ENCODE measurements around the gene KIF18B.

The KIF18B gene

DNA sequence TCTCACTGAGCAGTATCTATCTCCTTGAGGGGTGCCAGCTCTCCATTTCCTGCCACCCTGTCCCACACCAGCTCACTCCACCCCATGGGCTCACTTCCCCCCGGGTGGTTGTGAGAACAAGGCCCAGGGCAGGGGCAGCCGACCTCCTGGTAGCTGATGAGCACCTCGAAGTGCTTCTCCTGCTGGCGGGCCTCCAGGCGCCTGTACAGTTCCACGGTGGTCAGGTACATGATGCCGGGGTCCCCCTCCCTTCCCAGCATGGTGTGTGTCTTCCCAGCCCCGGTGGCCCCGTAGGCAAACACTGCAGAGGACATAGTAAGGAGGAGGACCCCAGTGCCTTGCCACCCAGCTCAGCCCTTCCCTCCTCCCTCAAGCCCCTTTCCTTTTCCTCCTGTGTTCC lies 12.5 kb downstream of the KIF18B start:
- no peak for DNase-seq (ENCODE audit: low read depth)

DNA sequence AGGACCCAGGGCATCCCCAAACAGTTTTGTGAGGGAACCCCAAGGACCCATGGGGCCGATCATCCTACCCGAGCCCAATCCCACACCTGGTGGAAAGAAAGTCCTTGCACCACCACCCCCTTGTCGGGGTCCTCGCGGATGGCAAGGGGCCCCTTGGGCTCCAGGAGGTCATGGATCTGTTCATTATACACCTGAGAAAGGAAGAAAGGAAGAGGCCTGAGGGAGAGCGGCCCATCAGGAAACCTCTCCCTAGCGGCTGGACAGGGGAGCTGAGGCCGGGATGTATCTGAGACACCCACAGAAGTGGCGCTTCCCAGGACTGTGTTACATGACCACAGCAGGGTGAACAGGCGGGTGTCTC lies 12.8 kb downstream of the KIF18B start:
- DNase-seq (ENCODE audit: low read depth), result no peak

DNA sequence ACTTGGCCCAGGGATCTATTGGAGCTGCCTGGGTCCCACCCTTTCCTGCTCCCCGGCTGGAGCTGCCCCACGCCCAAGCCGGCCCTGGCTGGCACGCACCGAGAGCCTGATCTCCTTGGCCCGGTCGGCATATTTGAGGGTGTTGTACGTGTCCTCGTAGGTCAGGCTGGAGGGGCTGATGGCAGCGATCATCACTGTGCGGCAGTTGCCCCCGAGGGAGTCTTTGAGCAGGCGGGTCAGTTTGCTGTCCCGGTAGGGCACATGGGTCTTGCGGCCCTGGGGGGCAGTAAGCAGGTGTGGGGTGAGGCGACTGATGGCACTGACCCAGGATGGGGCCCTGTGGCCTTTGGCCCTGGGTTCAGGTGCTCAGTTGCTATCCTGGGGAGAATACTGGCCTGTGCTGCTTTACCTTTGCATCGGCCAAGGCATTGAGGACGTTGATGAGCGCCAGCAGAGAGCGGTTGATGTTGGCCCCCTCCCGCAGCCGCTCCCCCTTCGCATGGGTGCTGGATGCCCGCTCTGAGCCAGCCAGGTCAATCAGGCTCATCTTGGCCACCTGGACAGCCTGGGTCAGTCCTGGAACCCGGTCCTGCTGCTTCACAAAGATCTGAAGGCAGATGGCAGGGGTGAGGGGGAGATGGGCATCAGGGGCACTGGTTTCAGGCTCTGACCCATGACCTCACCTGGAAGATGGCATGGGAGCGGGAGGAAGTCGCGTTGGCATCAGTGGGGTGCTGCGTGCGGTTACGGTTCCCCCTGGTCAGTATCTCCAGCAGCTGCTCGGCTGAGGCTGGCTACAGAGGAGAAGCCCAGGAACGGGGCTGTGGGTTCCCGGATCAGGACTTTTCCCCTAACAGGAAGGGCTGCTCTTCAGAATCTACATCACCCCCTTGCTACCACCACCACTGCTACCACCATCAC lies 13.5 kb downstream of the KIF18B start:
- no peak for DNase-seq (ENCODE audit: low read depth)

DNA sequence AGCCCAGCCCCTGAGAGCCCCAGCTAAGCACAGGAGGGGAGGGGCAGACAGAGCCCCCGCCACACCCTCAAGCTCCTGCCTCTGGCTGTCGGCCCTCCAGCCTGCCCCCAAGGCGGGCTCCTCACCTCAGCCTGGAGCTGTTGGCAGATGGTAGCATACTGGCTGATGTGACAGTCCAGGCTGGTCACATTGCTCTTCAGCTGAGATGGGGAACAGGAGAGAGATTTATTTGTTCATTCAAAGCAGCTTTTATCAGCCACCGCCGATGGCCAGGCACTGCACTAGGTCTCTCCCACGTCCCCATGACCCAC lies 14.8 kb downstream of the KIF18B start:
- DNase-seq (ENCODE audit: low read depth), result no peak

DNA sequence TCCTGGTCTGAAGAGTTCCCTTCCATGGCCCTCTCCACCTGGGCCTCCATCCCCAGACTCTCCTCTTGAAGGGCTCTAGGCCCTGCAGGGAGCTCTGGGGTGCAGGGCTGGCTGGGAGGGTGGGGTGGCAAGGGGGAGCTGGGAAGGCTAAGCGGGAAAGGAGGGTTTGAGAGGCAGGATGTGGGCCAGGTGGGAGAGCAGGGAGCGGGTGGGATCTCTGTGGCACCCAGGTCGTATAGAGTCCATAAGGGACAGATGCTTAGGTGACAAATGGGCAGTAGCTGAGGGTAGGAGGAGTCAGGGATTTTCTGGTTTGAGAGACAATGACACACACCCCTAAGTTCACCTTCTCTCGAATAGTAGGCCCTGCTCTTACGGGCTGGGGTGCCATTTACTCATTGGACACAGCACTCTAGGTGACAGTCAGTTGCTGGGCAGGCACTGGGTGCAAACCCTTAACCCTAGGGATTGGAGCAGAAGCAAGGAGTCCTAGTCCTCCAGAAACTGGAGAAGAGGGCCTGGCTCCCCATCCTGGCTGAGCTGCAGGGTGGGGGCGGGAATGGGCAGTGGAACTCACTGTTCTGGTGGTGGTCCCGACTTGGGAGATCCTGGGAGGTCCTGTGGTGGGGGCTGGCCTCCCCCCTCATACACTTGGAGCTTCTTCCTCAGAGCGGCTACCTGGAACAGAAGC lies 15.3 kb downstream of the KIF18B start:
- DNase-seq (ENCODE audit: low read depth), result no peak

DNA sequence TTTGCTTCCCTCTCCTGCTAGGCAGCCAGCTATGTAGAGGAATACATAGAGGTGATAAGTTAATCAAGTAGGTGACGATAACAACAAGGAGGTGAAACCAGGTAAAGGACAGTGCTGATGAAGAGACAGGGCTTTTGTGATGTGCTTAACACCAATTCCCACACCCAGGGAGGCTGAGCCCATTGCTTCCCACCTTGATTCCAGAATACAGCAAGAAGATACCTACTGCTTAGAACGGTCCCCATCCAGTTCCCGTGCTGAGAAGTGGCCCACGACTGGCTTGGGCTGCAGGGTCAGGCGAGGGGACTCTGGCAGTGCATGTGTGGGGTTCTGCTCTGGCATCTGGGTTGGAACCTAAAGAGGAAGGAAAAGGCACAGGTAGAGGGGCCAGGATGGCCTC lies 16.2 kb downstream of the KIF18B start:
- no peak for DNase-seq (ENCODE audit: low read depth)

DNA sequence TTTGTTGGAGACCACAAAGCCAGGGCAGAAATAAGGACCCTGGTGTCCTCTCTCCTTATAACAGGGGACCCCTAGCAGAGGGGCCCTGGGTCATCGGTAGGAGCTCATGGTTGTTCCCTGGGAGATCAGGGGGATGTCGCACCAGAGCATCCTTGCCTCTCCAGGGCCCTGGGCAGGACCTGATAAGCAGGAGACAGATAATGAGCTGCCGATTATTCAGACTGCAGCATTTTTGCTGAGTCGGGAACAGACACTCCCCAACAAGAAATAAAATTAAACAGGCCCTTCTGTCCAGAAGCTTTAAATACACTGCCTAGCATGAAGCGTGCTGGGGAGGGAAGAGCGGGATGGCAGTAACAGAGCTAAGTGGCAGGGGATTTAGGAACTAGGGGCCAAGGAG lies 16.9 kb downstream of the KIF18B start:
- DNase-seq (ENCODE audit: low read depth), result no peak

DNA sequence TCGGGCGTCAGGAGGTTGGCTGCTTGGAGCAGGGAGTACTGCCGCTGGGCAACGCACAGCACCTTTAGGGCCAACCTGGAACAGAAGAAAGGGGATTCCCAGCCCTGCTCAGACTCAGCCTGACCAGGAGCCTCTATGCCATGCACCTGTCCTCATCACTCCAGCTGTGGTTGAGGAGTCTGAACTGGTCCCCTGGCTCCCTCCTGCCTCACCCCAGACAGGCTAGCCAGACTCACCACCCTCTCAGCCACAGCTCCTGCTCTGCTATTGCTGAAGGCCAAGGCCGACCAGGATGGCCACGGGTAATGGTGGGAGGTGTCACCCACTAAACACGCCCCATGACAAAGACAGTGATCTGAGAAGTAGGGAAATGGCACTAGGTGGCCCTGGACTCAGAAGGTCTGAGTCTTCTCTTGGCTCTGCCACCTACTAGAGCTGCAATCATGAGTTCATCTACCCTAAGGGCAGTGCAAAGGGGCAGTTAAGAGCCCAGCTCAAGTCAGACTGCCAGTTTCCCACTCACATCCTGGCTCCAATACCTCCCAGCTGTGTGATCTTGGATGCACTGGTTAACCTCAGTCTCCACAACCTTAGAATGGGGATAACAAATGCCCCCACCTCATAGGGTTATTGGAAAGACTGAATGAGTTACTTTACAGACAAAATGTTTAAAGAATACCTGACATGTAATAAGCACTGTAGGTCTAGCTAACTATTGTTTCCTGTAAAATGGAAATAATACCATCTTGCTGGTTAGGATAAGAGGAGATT lies 18.4 kb downstream of the KIF18B start:
- DNase-seq (ENCODE audit: low read depth), result no peak

DNA sequence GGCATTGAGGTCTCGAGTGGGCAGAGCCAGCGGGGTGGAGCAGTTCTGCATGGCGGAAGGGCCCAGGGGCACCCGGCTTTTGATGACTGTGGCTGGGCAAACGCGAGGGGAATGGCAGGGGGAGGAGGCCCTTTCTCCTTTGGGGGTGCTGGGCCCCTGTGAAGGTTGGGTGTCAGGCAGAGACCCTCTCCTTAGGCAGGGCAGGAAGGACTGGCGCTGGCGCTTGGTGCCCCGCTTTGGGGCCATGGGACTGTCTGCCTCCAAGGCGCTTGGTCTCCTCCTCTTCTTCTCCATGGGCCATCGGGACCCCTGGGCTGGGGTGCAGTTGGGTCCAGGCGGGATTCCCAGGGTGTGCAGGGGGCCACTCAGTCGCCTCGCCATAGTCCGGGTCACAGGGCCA lies 19.4 kb downstream of the KIF18B start:
- no peak for DNase-seq (ENCODE audit: low read depth)

DNA sequence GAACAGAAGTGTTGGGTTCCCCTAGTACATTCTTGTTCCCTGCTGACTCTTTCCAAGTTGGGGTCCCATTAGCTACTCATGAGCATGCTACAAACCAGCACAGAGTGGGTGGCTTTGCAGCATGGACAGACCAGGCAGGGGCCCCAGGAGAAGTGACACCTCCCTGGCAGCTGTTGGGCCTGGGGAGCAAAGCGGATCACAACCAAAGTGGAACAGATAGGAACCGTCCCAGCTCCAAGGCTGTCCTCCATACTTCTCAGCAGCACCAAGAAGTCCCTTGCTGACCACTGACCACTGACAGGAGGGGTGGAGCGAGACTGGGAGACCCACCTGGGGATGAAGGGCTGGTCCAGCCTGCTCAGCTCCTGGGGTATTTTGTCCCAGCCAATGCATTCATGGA lies 19.9 kb downstream of the KIF18B start:
- DNase-seq (ENCODE audit: low read depth), result no peak

DNA sequence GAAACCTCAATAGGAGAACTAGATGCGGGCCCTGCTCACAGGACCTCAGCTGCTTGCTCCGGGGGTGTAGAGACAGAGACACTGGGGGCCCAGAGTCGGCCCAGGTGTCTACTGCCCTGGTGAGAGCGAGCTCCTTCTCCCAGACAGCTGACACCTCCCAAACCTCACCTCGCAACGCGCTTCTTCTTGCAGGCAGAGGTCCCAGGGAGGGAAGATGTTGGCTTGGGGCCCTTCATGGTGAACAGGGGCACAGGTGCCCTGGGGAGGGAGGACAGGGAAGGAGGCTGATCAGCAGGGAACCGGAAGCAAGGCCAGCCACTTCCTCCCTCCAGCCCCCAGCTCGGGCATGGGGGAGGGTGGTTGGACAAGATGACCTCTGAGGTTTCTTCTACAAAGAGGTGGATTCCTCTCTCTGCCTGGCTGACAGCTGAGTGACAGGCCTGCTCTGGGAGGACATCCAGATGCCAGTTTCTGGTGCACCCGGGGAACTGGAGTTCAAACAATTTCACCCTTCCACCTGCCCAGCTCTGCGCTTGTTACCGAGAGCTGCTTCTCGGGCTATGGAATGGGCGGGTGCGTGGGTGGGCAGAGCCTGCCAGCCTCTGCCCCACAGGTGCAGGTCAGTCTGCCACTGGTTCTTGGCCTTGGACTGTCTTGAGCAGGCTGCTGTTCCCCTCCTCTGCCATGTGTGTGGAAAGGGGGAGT lies 20.6 kb downstream of the KIF18B start:
- DNase-seq (ENCODE audit: low read depth), result no peak

DNA sequence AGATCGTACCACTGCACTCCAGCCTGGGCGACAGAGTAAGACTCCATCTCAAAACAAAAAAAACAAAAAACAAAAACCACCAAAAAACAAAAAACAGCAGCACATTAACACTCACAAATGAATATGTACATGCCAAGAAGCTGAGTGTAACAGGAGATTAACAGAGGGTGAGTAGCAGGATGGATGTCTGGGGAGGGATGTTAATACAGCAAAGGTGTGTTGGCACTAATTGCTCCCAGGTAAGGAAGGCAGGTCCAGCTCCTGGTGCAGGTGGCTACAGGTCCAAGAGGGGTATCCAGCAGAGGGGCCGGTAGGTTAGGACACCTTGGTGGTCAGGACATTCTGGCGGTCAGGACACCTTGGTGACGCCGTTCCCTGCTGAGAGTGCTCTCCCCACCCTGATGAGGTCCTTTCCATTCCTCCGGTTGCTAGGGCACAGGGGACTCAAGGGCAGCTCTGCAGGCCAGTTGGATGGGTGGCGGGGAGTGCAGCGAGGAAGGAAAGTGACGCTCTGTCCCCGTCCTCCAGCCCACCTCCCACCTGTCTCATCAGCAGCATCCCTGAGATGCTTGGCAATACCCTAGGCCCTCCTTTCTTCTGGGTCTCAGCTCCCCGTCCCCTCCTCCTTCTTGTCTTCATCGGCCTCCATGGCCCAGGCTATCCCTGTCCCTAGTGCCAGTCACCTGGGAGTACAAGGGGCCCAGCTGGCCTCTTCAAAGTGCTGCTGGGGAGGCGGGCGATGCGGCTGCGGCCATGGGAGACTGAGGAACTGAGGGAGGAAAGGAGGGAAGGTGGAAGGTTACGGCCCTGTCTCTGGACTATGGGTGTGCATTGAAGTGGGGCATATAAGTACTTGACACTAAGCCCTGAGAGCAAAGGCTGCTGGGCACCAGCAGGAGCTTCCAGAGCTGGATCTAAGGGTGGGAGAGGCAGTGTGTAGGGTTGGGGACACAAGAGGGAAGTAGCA lies 21.6 kb downstream of the KIF18B start:
- DNase-seq (ENCODE audit: low read depth), result no peak

DNA sequence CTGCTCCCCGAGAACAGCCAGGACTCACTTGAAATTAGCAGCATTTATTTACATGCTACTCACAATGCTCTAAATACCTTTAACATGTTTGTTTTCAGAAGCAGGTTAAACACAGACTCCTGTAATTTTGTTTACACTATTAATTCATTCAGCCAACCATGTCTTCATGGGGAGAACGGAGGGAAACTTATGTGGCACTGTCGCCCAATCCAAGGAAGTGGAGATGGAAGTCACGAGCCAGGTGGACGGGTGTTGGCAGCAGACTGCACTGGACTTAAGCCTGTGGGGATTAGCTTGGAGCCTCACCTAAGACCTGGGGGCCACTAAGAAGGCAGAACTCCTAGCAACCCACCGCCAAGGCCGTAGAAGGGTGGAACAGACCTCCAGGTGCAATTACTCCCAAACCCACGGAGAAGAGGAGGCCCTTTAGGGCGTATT lies 23.4 kb downstream of the KIF18B start:
- no peak for DNase-seq (ENCODE audit: low read depth)

DNA sequence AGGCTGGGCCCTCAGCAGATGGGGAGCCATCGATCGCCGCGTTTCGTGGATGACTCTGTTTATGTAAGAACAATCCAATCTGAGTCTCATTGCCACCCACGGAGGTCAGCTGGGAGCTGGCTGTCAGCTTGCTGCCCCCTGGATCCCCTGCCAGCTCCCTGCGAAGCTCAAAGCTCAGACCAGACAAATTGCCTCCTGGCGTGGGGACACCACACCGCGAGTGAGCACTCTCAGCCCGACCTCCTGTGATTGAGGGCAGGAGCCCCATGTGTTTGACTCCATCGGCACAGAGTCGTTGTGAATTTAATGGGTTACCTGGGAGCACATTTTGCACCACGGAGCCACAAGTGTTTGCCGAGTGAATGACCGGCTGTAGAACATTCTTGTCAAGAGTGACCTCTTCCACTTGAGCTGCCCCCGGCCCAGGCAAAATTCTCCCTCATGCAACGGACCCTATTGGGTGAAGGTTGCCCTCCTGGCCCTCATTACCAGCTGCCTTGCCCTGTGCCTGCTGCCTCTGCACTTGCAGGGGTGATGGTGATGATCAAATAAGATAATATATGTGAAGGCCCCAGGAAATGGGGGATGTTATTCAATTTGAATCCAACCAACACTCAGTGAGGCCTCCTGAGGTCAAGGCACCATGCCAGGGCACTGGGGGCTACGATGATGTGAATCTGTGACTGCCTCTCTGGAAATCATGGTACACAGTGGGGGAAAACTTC lies 24.7 kb downstream of the KIF18B start:
- no peak for DNase-seq (ENCODE audit: low read depth)

DNA sequence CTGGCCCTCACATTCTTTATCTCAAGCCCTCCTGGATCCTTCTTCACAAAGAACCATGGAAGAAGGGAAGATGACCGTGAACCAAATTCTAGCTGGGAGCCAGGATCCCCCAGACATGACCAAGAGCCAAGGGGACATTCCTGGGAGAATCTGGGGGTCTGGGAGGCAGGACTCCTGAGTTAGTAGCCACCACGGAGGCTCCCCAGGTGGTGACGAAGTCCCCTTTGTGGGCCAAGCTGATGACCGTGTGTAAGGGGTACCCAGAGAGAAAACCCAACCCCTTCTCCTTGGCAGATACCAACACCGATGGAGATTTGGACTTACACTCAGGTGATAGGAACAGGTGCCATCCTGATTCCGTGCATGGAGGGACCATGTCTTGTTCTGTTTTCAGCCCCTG lies 25.4 kb downstream of the KIF18B start:
- DNase-seq (ENCODE audit: low read depth), result no peak

DNA sequence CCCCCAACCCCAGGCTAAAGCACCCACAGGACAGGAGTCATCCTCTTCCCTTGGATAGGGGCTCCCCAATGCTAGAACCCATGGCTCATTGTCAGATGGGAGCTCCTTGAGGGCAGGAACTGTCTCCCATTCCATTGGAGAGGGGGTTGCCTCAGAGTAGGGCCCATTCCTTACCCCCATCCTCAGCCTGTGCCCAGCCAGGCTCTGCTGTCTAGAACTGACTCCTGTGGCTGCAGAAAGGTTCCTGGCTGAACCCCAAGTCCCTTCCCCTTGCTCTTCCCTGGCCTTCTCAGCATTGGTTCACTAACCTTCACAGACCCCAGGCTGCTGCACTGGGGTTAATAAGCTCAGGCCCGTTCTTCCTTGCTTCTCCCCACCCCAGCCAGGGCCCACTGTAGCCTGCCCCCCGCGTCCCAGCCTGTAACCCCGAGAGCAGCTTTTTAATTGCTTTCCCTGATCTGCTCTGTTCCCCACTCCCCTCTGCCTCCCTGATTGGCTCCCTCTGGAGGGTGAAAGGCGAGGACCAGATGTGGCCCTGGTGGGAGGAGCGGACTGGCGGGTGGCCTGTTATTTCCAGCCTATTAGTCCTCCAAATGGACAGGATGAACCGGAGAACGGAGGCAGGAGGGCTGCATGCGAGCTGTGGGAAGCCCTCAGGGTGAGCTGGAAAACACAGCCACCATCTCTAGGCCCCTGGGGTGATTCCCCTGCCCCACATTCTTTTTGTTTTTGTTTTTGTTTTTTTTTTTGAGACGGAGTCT lies 26.3 kb downstream of the KIF18B start:
- DNase-seq (ENCODE audit: low read depth), result no peak

DNA sequence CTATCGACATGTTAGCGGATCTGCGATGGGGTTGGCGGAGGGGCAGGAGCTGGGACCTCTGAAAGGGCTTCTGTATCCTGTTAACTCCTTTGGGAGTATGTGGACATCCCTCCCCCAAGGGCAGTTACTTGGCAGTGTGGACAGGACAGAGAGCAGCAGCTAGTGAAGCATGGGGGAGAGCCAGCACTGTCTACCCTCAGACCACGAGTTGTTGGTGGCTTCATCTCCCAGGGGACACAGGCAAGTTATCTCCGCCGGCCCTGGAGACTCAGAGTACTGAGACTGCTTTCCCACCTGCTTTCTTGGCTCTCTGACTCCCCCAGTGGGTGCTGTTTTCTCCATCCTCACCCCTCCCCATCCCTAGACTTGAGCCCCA lies 27.0 kb downstream of the KIF18B start:
- no peak for DNase-seq (ENCODE audit: low read depth)

DNA sequence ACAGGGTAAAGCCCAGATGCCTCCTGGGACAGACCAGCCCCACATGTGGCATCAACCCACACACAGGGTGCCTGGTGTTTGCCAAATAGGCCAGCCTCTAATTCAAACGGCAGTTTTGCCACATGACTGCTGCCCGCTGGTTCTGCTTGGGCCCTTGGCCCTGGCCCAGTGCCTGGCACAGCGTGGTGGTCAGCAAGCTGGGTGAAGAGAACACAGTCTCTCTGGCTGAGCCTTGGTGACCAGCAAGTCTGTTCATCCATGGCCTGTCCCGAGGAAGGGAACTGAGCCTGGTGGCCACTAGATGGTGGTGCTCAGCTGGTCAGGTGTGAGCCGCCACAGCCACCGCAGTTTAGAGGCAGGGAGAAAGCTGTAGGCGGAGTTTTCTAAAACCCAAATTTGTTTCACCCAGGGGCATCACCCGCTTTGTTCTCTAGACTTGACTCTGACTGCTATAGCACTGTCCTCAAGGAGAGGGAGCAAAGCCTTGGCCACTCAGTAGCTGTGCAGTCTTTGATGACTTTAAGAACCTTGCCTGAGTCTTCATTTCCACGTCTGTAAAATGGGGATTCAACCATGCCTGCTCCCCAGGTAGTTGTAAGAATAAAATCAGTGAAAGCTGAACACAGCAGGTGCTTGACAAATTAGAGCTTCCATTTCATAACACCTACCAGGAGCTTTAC lies 27.5 kb downstream of the KIF18B start:
- DNase-seq (ENCODE audit: low read depth), result peak; percentile 81

DNA sequence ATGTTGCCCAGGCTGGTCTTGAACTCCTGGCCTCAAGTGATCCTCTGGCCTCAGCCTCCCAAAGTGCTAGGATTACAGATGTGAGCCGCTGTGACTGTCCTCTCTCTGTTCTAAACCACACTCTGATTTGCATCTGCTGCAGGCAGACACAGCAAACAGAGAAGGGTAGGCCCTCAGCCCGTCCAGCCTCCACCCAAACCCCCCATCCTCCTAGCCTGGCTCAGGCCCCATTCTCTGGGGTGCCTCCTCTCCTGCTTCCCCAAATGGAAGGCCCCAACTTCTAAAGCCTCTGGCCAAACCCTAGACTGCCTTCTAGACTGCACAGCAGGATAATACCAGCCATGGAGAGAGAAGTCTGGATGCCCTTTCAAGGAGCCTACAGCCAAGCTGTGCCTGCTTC lies 28.2 kb downstream of the KIF18B start:
- no peak for DNase-seq (ENCODE audit: low read depth)

All from iris pigment epithelial cell (primary cell).